Mononuclear cell (primary cell): ENCODE results near the gene RPP30. TPM values are rescaled to one million over a fixed set of nuclear protein-coding genes. Genes with fewer than 3 reads are reported as not detected.
"Not testable (repeated sequence)": the region's sequence is repeated elsewhere in the genome, so short reads cannot be mapped to it uniquely, and the experiment has no call there.

Experiments
- H3K27me3 ChIP-seq: 2 replicates; pipeline ENCODE4 v1.6.0; 2011; ENCODE audit warnings: low read length, control low read depth; ENCODE audit not compliant: insufficient read depth
- H3K4me1 ChIP-seq: 2 replicates; pipeline ENCODE4 v1.5.1; 2011; ENCODE audit warnings: mild to moderate bottlenecking, low read length, control low read depth; ENCODE audit not compliant: insufficient read depth
- H3K4me3 ChIP-seq: 2 replicates; pipeline ENCODE4 v1.5.1; 2011; ENCODE audit warnings: mild to moderate bottlenecking, low read length, moderate library complexity
- H3K9me3 ChIP-seq: 2 replicates; pipeline ENCODE4 v1.5.1; 2011; ENCODE audit warnings: low read depth, mild to moderate bottlenecking, control low read depth, low read length
- total RNA-seq: library from RNA; depleted of rRNA; stranded (reverse); fragments of >200 nt; gene quantifications from one replicate; pipeline ENCODE4 v1.2.3, GENCODE V29; 2012

The RPP30 gene
- total RNA-seq, 1 donor: 34.1 TPM

DNA sequence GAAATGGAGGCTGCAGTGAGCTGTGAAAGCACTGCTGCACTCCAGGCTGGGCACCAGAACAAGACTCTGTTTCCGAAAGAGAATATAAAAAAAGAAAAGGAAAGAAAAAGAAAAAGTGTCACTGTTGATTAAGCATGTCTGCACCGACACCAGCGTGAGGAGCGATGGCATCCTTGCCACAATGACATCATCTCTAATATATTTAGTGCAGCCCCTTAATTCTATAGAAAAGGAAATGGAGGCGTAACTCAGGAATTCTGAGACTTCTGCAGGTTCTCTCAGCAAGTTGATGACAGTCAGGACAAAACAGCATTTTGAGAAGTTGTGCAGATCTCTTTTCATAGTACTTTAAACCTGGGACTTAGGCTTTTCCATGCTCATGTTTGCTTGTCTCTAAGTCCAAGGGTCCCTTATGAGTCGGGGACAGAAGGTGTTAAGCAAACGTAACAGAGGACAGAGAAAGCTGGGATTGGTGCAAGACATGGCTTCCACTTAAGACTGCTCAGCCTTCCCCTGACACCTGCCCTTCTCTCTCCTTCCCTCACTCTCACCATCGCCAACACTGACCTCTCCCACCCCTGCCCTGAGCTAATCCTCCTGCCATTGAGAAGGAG is 66.0 kb downstream of the RPP30 start:
- Histone ChIP-seq H3K27me3 (no peaks in the 10 kb centered on the region), H3K9me3 (no peaks in the 10 kb centered on the region), H3K4me3 (no peak overlapping the region), H3K4me1 (no peaks in the 10 kb centered on the region)

GRCh38 chr10:90939116-90939515 is 67.3 kb downstream of the RPP30 start:
- H3K4me3 ChIP-seq: no peak overlapping the region

GRCh38 chr10:90939648-90940047 is 67.9 kb downstream of the RPP30 start:
- no peaks in the 10 kb centered on the region for H3K4me1 ChIP-seq
- H3K9me3 ChIP-seq: no peaks in the 10 kb centered on the region
- H3K27me3 ChIP-seq: no peaks in the 10 kb centered on the region
- H3K4me3 ChIP-seq: no peak overlapping the region

More at GRCh38 chr10:90939116-90939515, 67.3 kb downstream of the RPP30 start:
- Histone ChIP-seq H3K4me1 (no peaks in the 10 kb centered on the region), H3K9me3 (no peaks in the 10 kb centered on the region), H3K27me3 (no peaks in the 10 kb centered on the region)

- not testable (repeated sequence) for H3K4me1 ChIP-seq
Measured at GRCh38 chr10:90942980-90943379, 71.2 kb downstream of the RPP30 start.

DNA sequence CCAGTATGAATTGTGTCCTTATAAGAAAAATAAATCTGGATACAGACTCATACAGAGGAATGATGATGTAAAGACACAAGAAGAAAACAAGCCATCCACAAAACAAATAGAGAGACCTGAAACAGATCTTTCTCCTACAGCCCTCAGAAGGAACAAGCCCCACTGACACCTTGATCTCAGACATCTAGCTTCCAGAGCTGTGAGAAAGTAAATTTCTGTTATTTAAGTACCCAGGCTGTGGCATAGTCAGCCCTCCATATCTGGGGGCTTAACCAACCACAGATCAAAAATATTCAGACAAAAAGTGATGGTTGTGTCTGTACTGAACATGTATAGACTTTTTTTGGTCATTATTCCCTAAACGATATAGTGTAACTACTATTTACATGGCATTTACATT is 73.0 kb downstream of the RPP30 start:
- Histone ChIP-seq H3K4me1 (no peaks in the 10 kb centered on the region), H3K4me3 (no peak overlapping the region), H3K27me3 (no peaks in the 10 kb centered on the region), H3K9me3 (no peaks in the 10 kb centered on the region)

More at GRCh38 chr10:90942980-90943379, 71.2 kb downstream of the RPP30 start:
- H3K27me3 ChIP-seq, H3K9me3 ChIP-seq, H3K4me3 ChIP-seq: not testable (repeated sequence)

DNA sequence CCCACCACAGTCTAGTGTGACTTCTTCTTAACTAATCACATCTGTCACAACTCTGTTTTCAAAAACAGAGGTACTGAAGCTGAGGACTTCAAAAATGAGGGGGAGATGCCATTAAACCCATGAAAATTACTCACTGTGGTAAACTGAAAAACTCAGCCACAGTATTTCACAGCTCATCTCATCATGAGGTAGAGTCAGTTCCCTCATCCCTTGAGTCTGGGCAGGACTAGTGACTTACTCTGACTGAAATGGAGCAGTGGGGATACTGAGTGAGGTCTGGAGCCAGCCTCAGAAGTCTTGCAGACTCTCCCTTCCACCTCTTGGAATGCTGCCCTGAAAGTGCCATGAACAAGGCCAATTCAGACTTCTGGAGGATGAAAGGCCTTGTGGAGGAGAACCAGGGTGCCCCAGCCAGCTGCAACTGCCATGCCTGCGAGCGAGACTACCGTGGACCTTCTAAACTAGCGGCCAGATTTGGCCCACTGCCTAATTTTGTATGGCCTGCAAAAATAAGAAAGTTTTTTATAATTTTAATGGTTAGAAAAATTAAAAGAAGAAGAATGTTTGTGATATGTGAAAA is 73.8 kb downstream of the RPP30 start:
- Histone ChIP-seq H3K9me3 (no peaks in the 10 kb centered on the region), H3K4me3 (no peak overlapping the region), H3K4me1 (no peaks in the 10 kb centered on the region), H3K27me3 (no peaks in the 10 kb centered on the region)

DNA sequence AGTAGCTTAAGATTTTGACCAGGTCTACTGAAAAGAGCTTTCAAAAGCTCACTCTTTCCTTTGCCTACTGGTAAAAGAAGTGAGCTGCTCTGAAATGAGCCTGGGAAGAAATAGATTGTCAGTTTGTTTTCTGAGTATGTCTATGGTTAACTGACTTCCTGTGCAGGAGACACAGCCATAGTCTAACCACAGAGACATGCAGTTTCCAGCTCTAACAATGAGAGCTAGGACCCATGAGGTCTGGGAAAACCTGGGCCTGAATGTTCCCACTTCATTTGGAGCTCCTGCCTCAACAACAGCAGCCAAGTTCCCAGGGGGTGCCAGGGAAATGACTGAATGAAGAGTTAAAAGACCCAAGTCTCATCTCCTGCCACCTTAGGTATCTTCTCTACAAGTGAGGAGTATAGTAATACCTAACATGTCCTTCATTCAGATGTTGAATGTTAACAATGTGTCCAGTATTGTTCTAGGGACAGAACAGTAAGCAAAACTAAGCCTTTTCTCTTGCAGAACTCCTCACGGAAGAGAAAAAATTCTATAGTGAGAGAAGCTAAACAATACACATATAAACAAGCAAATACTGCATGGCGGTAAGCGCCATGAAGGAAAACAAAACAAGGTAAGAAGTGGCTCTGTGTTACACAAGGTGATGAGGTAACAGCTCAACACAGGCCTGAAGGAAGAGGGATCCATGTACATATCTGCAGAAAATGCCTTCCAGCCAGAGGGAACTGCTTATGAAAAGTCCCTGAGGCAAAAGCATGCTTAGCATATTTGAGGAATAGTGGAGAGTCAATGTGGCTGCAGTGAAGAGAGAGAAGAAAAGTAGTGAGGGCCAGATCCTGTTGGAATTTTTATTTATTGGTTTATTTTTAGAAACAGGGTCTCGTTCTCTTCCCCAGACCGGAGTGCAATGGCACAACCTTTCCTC is 75.5 kb downstream of the RPP30 start:
- no peak overlapping the region for H3K4me3 ChIP-seq
- H3K9me3 ChIP-seq: no peaks in the 10 kb centered on the region
- no peaks in the 10 kb centered on the region for H3K4me1 ChIP-seq
- H3K27me3 ChIP-seq: no peaks in the 10 kb centered on the region

Other genes starting within 250 kb of the RPP30 start
- gene HTR7, start 13.9 kb upstream of the RPP30 start, total RNA-seq: 2.1 TPM
- gene ANKRD1, start 49.1 kb downstream of the RPP30 start, total RNA-seq: not detected